Mesenteric fat pad (tissue), 1 donor: ENCODE measurements around the gene EBLN2. TPM values are rescaled to one million over a fixed set of nuclear protein-coding genes. Genes with fewer than 3 reads are reported as not detected.

Experiments used
- DNase-seq: peaks from one replicate; pipeline ENCODE4 v3.0.0-alpha.2; 2020; ENCODE audit warnings: low spot score
- long read RNA-seq: library from polyadenylated mRNA; unstranded; transcript quantifications from one replicate; pipeline ENCODE4 v2.0.0, GENCODE V29; 2020
- total RNA-seq: library from RNA; stranded (reverse); fragmentation: NEBNext Ultra II Directional; extraction: Animal tissue kit (Norgen Biotek cat#: 25700); gene quantifications from one replicate; pipeline ENCODE4 v1.2.1, GENCODE V29; 2021
- donor health status: DM: yes; HTN: yes; CAD: no.

Gene EBLN2
- 5.0 TPM for total RNA-seq
- long read RNA-seq: 0 reads

GRCh38 chr3:73061416-73061815 is at the start of gene EBLN2:
Gene EBLN2 (plus strand): TSS chr3:73061659. CDS start chr3:73062082, 423 bp downstream.
- no peak for DNase-seq

- no peak for DNase-seq
These were observed 43.2 kb upstream of the EBLN2 start for GRCh38 chr3:73018298-73018697.

GRCh38 chr3:73018790-73019441 is 42.5 kb upstream of the EBLN2 start:
- DNase-seq: no peak

- no peak for DNase-seq
These were observed 40.1 kb upstream of the EBLN2 start for GRCh38 chr3:73021301-73021835.

GRCh38 chr3:73024836-73025235 is 36.6 kb upstream of the EBLN2 start:
- DNase-seq: no peak

GRCh38 chr3:73026111-73026759 is 35.2 kb upstream of the EBLN2 start:
- no peak for DNase-seq

- DNase-seq: no peak
These were observed 34.7 kb upstream of the EBLN2 start for GRCh38 chr3:73026760-73027113.

GRCh38 chr3:73028803-73029202 is 32.7 kb upstream of the EBLN2 start:
- DNase-seq: no peak

- no peak for DNase-seq
These were observed 32.1 kb upstream of the EBLN2 start for GRCh38 chr3:73029321-73029796.

GRCh38 chr3:73030073-73030597 is 31.3 kb upstream of the EBLN2 start:
- no peak for DNase-seq

- DNase-seq: no peak
These were observed 29.8 kb upstream of the EBLN2 start for GRCh38 chr3:73031573-73032103.

- no peak for DNase-seq
These were observed 24.5 kb upstream of the EBLN2 start for GRCh38 chr3:73036694-73037591.

- DNase-seq: no peak
These were observed 19.9 kb upstream of the EBLN2 start for GRCh38 chr3:73041537-73041936.

GRCh38 chr3:73043414-73043813 is 18.0 kb upstream of the EBLN2 start:
- DNase-seq: no peak

- DNase-seq: no peak
These were observed 16.1 kb upstream of the EBLN2 start for GRCh38 chr3:73045391-73045790.

- DNase-seq: no peak
These were observed 15.3 kb upstream of the EBLN2 start for GRCh38 chr3:73046195-73046594.

- no peak for DNase-seq
These were observed 12.1 kb upstream of the EBLN2 start for GRCh38 chr3:73049319-73049718.

GRCh38 chr3:73052857-73053256 is 8.6 kb upstream of the EBLN2 start:
- DNase-seq: no peak

GRCh38 chr3:73055583-73055982 is 5.9 kb upstream of the EBLN2 start:
- no peak for DNase-seq

- DNase-seq: no peak
These were observed 5.2 kb upstream of the EBLN2 start for GRCh38 chr3:73056014-73056844.

GRCh38 chr3:73056845-73057150 is 4.7 kb upstream of the EBLN2 start:
- no peak for DNase-seq
